Measurements from ENCODE around the gene THOC6. TPM values are rescaled to one million over a fixed set of nuclear protein-coding genes. Genes with fewer than 3 reads are reported as not detected.

THOC6 gene
- total RNA-seq, 1 experiment from 2014 or later, result 76.5 TPM

DNA sequence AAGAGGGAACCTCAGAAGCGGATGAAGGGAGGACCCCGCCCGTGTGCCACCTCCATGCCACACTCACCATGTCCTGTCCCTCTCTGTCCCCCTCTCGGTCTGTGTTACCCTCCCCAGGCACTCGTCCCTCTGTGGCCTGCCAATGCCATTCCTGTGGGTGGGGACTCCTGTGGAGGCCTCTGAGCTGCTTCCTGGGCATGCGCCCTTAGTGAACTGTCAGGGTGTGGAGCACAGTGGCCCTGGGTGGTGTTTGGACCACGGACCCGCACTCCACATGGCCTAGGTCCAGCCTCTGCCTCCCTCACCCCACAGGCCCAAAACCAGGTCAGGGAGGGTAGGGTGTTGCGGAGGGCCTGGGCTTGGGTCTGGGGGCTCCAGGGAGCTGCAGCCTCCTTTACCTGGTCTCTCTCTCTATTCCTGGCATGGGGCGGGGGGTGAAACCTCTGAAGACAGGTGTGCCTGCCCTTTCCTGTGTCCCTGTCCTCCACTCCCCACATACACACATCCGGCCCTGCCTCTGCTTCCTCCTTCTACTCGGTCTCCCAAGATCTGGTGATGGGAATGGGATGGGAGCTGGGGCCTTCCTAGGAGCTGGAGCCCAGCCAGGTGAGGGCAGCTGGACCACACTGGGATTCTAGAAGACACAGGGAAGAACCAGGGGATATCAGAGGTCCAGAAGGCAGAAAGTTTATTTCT is 32.1 kb upstream of the THOC6 start (continued):
- TF ChIP-seq ZNF416 (CRISPR knock-in tag; IDR thresholded peaks at IDR 0.05) (no peak), NR3C1 (CRISPR knock-in tag; conservative IDR thresholded peaks at IDR 0.05; ENCODE audit: low read depth) (no peak)

DNA sequence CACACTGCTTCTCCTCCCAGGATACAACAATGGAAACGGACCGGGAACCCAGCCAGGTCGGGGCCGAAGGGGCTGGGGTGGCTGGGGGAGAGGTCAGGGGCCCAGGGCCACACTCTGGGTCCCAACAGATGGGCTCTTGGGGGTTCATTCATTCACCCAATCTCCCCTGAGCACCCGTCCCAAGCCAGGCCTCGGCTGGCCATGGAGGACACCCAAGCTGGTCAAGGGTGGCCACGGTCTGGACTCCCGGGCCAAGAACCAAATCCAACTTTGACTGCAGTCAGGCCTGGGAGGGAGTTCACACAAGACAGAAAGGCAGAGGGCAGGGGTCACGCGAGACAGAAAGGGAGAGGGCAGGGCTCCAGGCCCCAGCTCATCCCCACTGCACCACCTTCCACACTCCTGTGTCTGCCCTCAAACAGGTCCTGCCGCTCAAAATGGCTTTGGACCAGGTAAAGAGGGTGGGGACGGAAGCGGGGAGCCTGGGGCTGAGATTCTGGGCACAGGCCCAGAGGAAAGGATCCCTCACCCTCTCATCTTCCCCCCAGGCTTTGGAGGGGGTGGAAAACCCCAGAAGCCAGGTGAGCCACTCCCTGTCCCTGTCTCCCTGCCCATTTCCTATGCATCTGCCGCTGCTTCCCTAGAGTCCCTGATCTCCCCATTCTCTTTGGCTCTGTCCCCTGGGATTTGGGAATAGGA is 31.3 kb upstream of the THOC6 start:
- H3K27ac Mint-ChIP-seq, result no peak overlapping the region
- DNase-seq (ENCODE audit: low spot score), result no peak
- no peak for ATAC-seq
- CTCF ChIA-PET, result interaction anchor here (1.9 to 3.1 kb wide), 4 partner anchors 8 to 39 kb away, joined by 9 to 15 read pairs (median 11); partner anchors contain the start of gene KREMEN2
- H3K4me3 Mint-ChIP-seq, result no peak overlapping the region
- H3K36me3 Mint-ChIP-seq, result no peaks in the 10 kb centered on the region
- POLR2A ChIA-PET, result interaction anchor here (0.6 kb wide), 1 partner anchor 39 kb away, joined by 3 read pairs; no protein-coding TSS in a partner anchor
- H3K4me1 Mint-ChIP-seq, result peaks cover 21% of the 10 kb centered on the region
- no peaks in the 10 kb centered on the region for H3K27me3 Mint-ChIP-seq (ENCODE audit: low read depth)
- H3K9me3 Mint-ChIP-seq, result no peaks in the 10 kb centered on the region
- TF ChIP-seq RORB (CRISPR knock-in tag; IDR thresholded peaks at IDR 0.05) (no peak), NR3C1 (CRISPR knock-in tag; conservative IDR thresholded peaks at IDR 0.05; ENCODE audit: low read depth) (no peak), TEAD4 (CRISPR knock-in tag; IDR thresholded peaks at IDR 0.05) (no peak), IRF2 (CRISPR knock-in tag; IDR thresholded peaks at IDR 0.05; ENCODE audit: borderline replicate concordance, low read depth) (no peak), FOXK1 (CRISPR knock-in tag; IDR thresholded peaks at IDR 0.05) (no peak), JUN (CRISPR knock-in tag; IDR thresholded peaks at IDR 0.05) (no peak), MXD4 (CRISPR knock-in tag; IDR thresholded peaks at IDR 0.05; ENCODE audit: borderline replicate concordance) (no peak), NR1H2 (CRISPR knock-in tag; IDR thresholded peaks at IDR 0.05) (no peak), ZNF423 (CRISPR knock-in tag; IDR thresholded peaks at IDR 0.05) (no peak), ESRRA (CRISPR knock-in tag; IDR thresholded peaks at IDR 0.05; ENCODE audit: borderline replicate concordance) (no peak), ZNF121 (CRISPR knock-in tag; IDR thresholded peaks at IDR 0.05) (no peak), SMAD4 (CRISPR knock-in tag; IDR thresholded peaks at IDR 0.05) (no peak), ATF1 (CRISPR knock-in tag; IDR thresholded peaks at IDR 0.05) (no peak), NFE2L1 (CRISPR knock-in tag; IDR thresholded peaks at IDR 0.05) (no peak)
- TF ChIP-seq, protein P1, sequence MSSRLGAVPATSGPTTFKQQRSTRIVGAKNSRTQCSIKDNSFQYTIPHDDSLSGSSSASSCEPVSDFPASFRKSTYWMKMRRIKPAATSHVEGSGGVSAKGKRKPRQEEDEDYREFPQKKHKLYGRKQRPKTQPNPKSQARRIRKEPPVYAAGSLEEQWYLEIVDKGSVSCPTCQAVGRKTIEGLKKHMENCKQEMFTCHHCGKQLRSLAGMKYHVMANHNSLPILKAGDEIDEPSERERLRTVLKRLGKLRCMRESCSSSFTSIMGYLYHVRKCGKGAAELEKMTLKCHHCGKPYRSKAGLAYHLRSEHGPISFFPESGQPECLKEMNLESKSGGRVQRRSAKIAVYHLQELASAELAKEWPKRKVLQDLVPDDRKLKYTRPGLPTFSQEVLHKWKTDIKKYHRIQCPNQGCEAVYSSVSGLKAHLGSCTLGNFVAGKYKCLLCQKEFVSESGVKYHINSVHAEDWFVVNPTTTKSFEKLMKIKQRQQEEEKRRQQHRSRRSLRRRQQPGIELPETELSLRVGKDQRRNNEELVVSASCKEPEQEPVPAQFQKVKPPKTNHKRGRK (CRISPR knock-in tag; IDR thresholded peaks at IDR 0.05; ENCODE audit: borderline replicate concordance), result no peak
- TF ChIP-seq, protein P2, sequence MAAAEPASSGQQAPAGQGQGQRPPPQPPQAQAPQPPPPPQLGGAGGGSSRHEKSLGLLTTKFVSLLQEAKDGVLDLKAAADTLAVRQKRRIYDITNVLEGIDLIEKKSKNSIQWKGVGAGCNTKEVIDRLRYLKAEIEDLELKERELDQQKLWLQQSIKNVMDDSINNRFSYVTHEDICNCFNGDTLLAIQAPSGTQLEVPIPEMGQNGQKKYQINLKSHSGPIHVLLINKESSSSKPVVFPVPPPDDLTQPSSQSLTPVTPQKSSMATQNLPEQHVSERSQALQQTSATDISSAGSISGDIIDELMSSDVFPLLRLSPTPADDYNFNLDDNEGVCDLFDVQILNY (CRISPR knock-in tag; IDR thresholded peaks at IDR 0.05), result no peak
- TF ChIP-seq, protein P3, sequence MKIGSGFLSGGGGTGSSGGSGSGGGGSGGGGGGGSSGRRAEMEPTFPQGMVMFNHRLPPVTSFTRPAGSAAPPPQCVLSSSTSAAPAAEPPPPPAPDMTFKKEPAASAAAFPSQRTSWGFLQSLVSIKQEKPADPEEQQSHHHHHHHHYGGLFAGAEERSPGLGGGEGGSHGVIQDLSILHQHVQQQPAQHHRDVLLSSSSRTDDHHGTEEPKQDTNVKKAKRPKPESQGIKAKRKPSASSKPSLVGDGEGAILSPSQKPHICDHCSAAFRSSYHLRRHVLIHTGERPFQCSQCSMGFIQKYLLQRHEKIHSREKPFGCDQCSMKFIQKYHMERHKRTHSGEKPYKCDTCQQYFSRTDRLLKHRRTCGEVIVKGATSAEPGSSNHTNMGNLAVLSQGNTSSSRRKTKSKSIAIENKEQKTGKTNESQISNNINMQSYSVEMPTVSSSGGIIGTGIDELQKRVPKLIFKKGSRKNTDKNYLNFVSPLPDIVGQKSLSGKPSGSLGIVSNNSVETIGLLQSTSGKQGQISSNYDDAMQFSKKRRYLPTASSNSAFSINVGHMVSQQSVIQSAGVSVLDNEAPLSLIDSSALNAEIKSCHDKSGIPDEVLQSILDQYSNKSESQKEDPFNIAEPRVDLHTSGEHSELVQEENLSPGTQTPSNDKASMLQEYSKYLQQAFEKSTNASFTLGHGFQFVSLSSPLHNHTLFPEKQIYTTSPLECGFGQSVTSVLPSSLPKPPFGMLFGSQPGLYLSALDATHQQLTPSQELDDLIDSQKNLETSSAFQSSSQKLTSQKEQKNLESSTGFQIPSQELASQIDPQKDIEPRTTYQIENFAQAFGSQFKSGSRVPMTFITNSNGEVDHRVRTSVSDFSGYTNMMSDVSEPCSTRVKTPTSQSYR (CRISPR knock-in tag; IDR thresholded peaks at IDR 0.05), result no peak
- TF ChIP-seq, protein P4, sequence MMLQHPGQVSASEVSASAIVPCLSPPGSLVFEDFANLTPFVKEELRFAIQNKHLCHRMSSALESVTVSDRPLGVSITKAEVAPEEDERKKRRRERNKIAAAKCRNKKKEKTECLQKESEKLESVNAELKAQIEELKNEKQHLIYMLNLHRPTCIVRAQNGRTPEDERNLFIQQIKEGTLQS (CRISPR knock-in tag; conservative IDR thresholded peaks at IDR 0.05), result no peak

All from WTC11 (cell line).